GM23338 (cell line): Measurements from ENCODE around the gene CHCHD6. TPM values are rescaled to one million over a fixed set of nuclear protein-coding genes. Genes with fewer than 3 reads are reported as not detected.

Experiments used
- ATAC-seq: fragments of 200-7000 bp; cut with Tn5 transposase; 3 replicates; pipeline ENCODE4 v1.9.1; 2020
- DNase-seq: peaks from one replicate; pipeline ENCODE4 v3.0.0-alpha.2; 2015; ENCODE audit warnings: low spot score
- H2AFZ ChIP-seq: fragments of 200-600 bp; sonication (generic); 2 replicates; pipeline ENCODE4 v1.8.0; 2016; ENCODE audit warnings: antibody characterized with exemption, mild to moderate bottlenecking, moderate library complexity
- H3F3A ChIP-seq: fragments of 200-600 bp; sonication (generic); replicated peaks from 2 replicates; pipeline ENCODE4 v1.8.0; 2017; ENCODE audit warnings: antibody characterized with exemption, mixed run types, low read depth
- H3K27ac ChIP-seq: fragments of 200-600 bp; sonication (generic); 2 replicates; pipeline ENCODE4 v1.6.1; 2016; ENCODE audit warnings: low read depth
- H3K27me3 ChIP-seq: fragments of 200-600 bp; sonication (generic); 2 replicates; pipeline ENCODE4 v1.8.0; 2016; ENCODE audit warnings: mild to moderate bottlenecking, mixed run types, moderate library complexity; ENCODE audit not compliant: insufficient read depth
- H3K36me3 ChIP-seq: fragments of 200-600 bp; sonication (generic); 2 replicates; pipeline ENCODE4 v1.8.0; 2016; ENCODE audit warnings: mild to moderate bottlenecking; ENCODE audit not compliant: insufficient read depth
- H3K4me1 ChIP-seq: fragments of 200-600 bp; sonication (generic); 2 replicates; pipeline ENCODE4 v1.8.0; 2016; ENCODE audit warnings: mild to moderate bottlenecking, moderate library complexity; ENCODE audit not compliant: insufficient read depth
- H3K4me2 ChIP-seq: fragments of 200-600 bp; sonication (generic); 2 replicates; pipeline ENCODE4 v1.7.1; 2017; ENCODE audit warnings: mixed run types
- H3K4me3 ChIP-seq: fragments of 200-600 bp; sonication (generic); 2 replicates; pipeline ENCODE4 v1.6.1; 2016; ENCODE audit warnings: mixed run types
- H3K79me2 ChIP-seq: fragments of 200-600 bp; sonication (generic); replicated peaks from 2 replicates; pipeline ENCODE4 v1.8.0; 2017; ENCODE audit warnings: mild to moderate bottlenecking; ENCODE audit not compliant: insufficient read depth
- H3K9me2 ChIP-seq: fragments of 200-600 bp; sonication (generic); 2 replicates; pipeline ENCODE4 v1.8.0; 2017; ENCODE audit not compliant: insufficient read depth
- H4K20me1 ChIP-seq: fragments of 200-600 bp; sonication (generic); replicated peaks from 2 replicates; pipeline ENCODE4 v1.8.0; 2017; ENCODE audit warnings: mild to moderate bottlenecking; ENCODE audit not compliant: insufficient read depth
- H3K27ac Mint-ChIP-seq: 2 replicates; pipeline ENCODE4 v1.8.0; 2020; ENCODE audit warnings: inconsistent platforms, mild to moderate bottlenecking, moderate library complexity, mixed read lengths
- H3K27me3 Mint-ChIP-seq: 3 replicates; pipeline ENCODE4 v1.8.0; 2022; ENCODE audit warnings: low read depth, mild to moderate bottlenecking, moderate library complexity, mixed read lengths, inconsistent platforms; ENCODE audit not compliant: insufficient read depth, poor library complexity
- H3K36me3 Mint-ChIP-seq: 3 replicates; pipeline ENCODE4 v1.8.0; 2021; ENCODE audit warnings: low read depth, mild to moderate bottlenecking, inconsistent platforms, moderate library complexity, mixed read lengths
- H3K4me1 Mint-ChIP-seq: 3 replicates; pipeline ENCODE4 v1.8.0; 2020; ENCODE audit warnings: mild to moderate bottlenecking, inconsistent platforms, mixed read lengths
- H3K4me3 Mint-ChIP-seq: 3 replicates; pipeline ENCODE4 v1.8.0; 2021; ENCODE audit warnings: moderate library complexity, mild to moderate bottlenecking, inconsistent platforms, mixed read lengths
- H3K9me3 Mint-ChIP-seq: 3 replicates; pipeline ENCODE4 v1.8.0; 2020; ENCODE audit warnings: moderate library complexity, mild to moderate bottlenecking, inconsistent platforms, mixed read lengths
- EZH2 ChIP-seq: fragments of 200-600 bp; sonication (generic); IDR thresholded peaks from one replicate; pipeline ENCODE4 v1.8.0; 2017; ENCODE audit warnings: antibody characterized with exemption, mild to moderate bottlenecking, low read depth; ENCODE audit not compliant: unreplicated experiment
- JUNB ChIP-seq: IDR thresholded peaks from one replicate; pipeline ENCODE4 v1.6.1; 2016; ENCODE audit warnings: antibody characterized with exemption; ENCODE audit not compliant: unreplicated experiment
- POLR2AphosphoS5 ChIP-seq: IDR thresholded peaks from 2 replicates; pipeline ENCODE4 v1.6.1; 2016; ENCODE audit warnings: antibody characterized with exemption, low read depth
- polyA plus RNA-seq: library from polyadenylated mRNA; unstranded; fragments of >200 nt; fragmentation: Nextera tagmentation; extraction: Ambion mirVana; gene quantifications from 2 replicates; pipeline ENCODE4 v1.2.1, GENCODE V29; 2016
- total RNA-seq: library from RNA; depleted of rRNA; stranded (reverse); fragments of >200 nt; shearing (Covaris generic); gene quantifications from 2 replicates; pipeline ENCODE4 v1.2.3, GENCODE V29; 2014
- TF ChIP-seq, protein P1 (sequence below): IDR thresholded peaks from one replicate; pipeline ENCODE4 v1.6.1; 2018; ENCODE audit warnings: antibody characterized with exemption; ENCODE audit not compliant: unreplicated experiment
- TF ChIP-seq, protein P2 (sequence below), 2 experiments: fragments of 200-600 bp in 1 of 2; sonication (generic) in 1 of 2; conservative IDR thresholded peaks; 2 replicates each; pipeline versions ENCODE4 v1.5.1 to v1.6.1; 2016 to 2017; ENCODE audit warnings: antibody characterized with exemption in 2 of 2, low read depth in 2 of 2, mild to moderate bottlenecking in 2 of 2, moderate library complexity in 1 of 2
- TF ChIP-seq, protein P3 (sequence below): fragments of 250-450 bp; sonication (Bioruptor Pico); IDR thresholded peaks from 2 replicates; pipeline ENCODE4 v1.5.0; 2020; ENCODE audit warnings: mild to moderate bottlenecking, moderate library complexity

Gene CHCHD6
- total and polyA plus RNA-seq, 2 experiments from 2014 or later: 28.8 to 43.0 TPM

DNA sequence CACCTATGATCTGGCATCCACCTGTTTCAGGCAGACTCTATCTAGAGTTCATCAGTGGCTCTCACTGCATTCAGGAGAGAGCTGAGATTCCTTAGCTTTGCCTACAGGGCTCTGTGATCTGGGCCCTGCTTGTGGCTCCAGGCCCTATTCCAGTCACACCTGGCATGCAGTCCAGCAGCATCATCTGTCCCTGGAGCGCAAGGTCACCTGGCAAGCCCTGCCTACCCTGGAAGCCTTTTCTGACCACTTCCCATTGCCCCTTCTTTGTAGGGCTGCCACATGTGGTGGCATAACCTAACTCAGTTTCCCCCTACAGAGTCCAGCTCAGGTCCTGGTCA is 163.8 kb downstream of the CHCHD6 start:
- no peaks in the 10 kb centered on the region for H3K4me1 ChIP-seq
- no peak overlapping the region for H3K4me3 ChIP-seq
- no peak overlapping the region for H2AFZ ChIP-seq
- no peaks in the 10 kb centered on the region for H3K27me3 ChIP-seq
- DNase-seq (no peak), ATAC-seq (no peak)
- H3K27ac ChIP-seq: no peak overlapping the region
- H3K36me3 ChIP-seq: no peaks in the 10 kb centered on the region
- no peaks in the 10 kb centered on the region for H4K20me1 ChIP-seq
- H3K4me2 ChIP-seq: no peak overlapping the region
- H3K27ac Mint-ChIP-seq: no peak overlapping the region
- peaks cover 9% of the 10 kb centered on the region; the same call in 2 of the 3 replicates for H3K4me1 Mint-ChIP-seq
- peaks cover 13% of the 10 kb centered on the region for H3K9me3 Mint-ChIP-seq
- peaks cover 18% of the 10 kb centered on the region for H3K36me3 Mint-ChIP-seq
- H3K4me3 Mint-ChIP-seq: no peak overlapping the region
- TF ChIP-seq, protein P1, sequence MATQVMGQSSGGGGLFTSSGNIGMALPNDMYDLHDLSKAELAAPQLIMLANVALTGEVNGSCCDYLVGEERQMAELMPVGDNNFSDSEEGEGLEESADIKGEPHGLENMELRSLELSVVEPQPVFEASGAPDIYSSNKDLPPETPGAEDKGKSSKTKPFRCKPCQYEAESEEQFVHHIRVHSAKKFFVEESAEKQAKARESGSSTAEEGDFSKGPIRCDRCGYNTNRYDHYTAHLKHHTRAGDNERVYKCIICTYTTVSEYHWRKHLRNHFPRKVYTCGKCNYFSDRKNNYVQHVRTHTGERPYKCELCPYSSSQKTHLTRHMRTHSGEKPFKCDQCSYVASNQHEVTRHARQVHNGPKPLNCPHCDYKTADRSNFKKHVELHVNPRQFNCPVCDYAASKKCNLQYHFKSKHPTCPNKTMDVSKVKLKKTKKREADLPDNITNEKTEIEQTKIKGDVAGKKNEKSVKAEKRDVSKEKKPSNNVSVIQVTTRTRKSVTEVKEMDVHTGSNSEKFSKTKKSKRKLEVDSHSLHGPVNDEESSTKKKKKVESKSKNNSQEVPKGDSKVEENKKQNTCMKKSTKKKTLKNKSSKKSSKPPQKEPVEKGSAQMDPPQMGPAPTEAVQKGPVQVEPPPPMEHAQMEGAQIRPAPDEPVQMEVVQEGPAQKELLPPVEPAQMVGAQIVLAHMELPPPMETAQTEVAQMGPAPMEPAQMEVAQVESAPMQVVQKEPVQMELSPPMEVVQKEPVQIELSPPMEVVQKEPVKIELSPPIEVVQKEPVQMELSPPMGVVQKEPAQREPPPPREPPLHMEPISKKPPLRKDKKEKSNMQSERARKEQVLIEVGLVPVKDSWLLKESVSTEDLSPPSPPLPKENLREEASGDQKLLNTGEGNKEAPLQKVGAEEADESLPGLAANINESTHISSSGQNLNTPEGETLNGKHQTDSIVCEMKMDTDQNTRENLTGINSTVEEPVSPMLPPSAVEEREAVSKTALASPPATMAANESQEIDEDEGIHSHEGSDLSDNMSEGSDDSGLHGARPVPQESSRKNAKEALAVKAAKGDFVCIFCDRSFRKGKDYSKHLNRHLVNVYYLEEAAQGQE: no peak
- no peak for TF ChIP-seq POLR2AphosphoS5
- TF ChIP-seq, protein P2, sequence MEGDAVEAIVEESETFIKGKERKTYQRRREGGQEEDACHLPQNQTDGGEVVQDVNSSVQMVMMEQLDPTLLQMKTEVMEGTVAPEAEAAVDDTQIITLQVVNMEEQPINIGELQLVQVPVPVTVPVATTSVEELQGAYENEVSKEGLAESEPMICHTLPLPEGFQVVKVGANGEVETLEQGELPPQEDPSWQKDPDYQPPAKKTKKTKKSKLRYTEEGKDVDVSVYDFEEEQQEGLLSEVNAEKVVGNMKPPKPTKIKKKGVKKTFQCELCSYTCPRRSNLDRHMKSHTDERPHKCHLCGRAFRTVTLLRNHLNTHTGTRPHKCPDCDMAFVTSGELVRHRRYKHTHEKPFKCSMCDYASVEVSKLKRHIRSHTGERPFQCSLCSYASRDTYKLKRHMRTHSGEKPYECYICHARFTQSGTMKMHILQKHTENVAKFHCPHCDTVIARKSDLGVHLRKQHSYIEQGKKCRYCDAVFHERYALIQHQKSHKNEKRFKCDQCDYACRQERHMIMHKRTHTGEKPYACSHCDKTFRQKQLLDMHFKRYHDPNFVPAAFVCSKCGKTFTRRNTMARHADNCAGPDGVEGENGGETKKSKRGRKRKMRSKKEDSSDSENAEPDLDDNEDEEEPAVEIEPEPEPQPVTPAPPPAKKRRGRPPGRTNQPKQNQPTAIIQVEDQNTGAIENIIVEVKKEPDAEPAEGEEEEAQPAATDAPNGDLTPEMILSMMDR (conservative IDR thresholded peaks at IDR 0.05; ENCODE audit: low read depth in 2 of 2): no peak
- H3K27me3 Mint-ChIP-seq: no peaks in the 10 kb centered on the region
- no peaks in the 10 kb centered on the region for H3F3A ChIP-seq
- H3K9me2 ChIP-seq: no peaks in the 10 kb centered on the region
- H3K79me2 ChIP-seq: no peaks in the 10 kb centered on the region

DNA sequence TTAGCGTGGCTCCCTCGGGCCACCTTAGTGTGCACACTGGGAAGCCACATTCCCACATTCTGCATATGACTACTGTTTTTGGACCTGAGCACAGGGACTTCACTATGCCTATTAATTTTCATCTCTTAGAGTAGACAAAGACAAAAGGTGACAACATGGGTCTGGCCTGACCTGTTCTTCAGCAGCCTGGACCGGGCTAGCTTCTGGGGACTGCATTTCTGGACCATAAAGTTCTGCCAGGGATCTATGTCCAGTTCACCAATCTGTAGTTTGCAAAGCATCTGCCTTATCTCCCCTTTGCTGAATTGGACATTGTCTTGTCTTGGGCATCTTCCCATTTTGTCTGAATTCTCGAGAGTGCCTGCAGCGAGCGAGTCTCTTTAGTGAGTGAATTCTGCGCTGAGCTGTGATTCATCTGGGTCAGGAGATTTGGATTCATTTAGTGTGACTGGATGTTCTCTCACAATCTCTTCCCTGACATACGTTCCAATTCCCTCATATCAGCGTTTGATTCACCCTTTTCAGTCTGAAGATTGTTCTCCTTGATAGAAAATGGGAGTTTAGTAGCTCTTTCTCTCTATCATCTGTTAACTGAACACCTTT is 166.7 kb downstream of the CHCHD6 start:
- Histone ChIP-seq H2AFZ (no peak overlapping the region), H3K27ac (no peak overlapping the region), H3K36me3 (no peaks in the 10 kb centered on the region), H3K27me3 (no peaks in the 10 kb centered on the region), H3K79me2 (no peaks in the 10 kb centered on the region), H4K20me1 (no peaks in the 10 kb centered on the region), H3K4me3 (no peak overlapping the region), H3K4me1 (no peaks in the 10 kb centered on the region), H3F3A (no peaks in the 10 kb centered on the region), H3K9me2 (no peaks in the 10 kb centered on the region), H3K4me2 (no peak overlapping the region)
- H3K27me3 Mint-ChIP-seq: no peaks in the 10 kb centered on the region
- ATAC-seq: no peak
- H3K36me3 Mint-ChIP-seq: peaks cover 2% of the 10 kb centered on the region
- H3K9me3 Mint-ChIP-seq: peaks cover 1% of the 10 kb centered on the region; the same call in 1 of the 3 replicates
- no peak for DNase-seq
- H3K4me3 Mint-ChIP-seq: no peak overlapping the region
- peaks cover 9% of the 10 kb centered on the region; the same call in 2 of the 3 replicates for H3K4me1 Mint-ChIP-seq
- no peak overlapping the region for H3K27ac Mint-ChIP-seq
- TF ChIP-seq EZH2 (no peak), JUNB (no peak), POLR2AphosphoS5 (no peak)
- TF ChIP-seq, protein P2 (conservative IDR thresholded peaks at IDR 0.05; ENCODE audit: low read depth in 2 of 2): no peak
- TF ChIP-seq, protein P3, sequence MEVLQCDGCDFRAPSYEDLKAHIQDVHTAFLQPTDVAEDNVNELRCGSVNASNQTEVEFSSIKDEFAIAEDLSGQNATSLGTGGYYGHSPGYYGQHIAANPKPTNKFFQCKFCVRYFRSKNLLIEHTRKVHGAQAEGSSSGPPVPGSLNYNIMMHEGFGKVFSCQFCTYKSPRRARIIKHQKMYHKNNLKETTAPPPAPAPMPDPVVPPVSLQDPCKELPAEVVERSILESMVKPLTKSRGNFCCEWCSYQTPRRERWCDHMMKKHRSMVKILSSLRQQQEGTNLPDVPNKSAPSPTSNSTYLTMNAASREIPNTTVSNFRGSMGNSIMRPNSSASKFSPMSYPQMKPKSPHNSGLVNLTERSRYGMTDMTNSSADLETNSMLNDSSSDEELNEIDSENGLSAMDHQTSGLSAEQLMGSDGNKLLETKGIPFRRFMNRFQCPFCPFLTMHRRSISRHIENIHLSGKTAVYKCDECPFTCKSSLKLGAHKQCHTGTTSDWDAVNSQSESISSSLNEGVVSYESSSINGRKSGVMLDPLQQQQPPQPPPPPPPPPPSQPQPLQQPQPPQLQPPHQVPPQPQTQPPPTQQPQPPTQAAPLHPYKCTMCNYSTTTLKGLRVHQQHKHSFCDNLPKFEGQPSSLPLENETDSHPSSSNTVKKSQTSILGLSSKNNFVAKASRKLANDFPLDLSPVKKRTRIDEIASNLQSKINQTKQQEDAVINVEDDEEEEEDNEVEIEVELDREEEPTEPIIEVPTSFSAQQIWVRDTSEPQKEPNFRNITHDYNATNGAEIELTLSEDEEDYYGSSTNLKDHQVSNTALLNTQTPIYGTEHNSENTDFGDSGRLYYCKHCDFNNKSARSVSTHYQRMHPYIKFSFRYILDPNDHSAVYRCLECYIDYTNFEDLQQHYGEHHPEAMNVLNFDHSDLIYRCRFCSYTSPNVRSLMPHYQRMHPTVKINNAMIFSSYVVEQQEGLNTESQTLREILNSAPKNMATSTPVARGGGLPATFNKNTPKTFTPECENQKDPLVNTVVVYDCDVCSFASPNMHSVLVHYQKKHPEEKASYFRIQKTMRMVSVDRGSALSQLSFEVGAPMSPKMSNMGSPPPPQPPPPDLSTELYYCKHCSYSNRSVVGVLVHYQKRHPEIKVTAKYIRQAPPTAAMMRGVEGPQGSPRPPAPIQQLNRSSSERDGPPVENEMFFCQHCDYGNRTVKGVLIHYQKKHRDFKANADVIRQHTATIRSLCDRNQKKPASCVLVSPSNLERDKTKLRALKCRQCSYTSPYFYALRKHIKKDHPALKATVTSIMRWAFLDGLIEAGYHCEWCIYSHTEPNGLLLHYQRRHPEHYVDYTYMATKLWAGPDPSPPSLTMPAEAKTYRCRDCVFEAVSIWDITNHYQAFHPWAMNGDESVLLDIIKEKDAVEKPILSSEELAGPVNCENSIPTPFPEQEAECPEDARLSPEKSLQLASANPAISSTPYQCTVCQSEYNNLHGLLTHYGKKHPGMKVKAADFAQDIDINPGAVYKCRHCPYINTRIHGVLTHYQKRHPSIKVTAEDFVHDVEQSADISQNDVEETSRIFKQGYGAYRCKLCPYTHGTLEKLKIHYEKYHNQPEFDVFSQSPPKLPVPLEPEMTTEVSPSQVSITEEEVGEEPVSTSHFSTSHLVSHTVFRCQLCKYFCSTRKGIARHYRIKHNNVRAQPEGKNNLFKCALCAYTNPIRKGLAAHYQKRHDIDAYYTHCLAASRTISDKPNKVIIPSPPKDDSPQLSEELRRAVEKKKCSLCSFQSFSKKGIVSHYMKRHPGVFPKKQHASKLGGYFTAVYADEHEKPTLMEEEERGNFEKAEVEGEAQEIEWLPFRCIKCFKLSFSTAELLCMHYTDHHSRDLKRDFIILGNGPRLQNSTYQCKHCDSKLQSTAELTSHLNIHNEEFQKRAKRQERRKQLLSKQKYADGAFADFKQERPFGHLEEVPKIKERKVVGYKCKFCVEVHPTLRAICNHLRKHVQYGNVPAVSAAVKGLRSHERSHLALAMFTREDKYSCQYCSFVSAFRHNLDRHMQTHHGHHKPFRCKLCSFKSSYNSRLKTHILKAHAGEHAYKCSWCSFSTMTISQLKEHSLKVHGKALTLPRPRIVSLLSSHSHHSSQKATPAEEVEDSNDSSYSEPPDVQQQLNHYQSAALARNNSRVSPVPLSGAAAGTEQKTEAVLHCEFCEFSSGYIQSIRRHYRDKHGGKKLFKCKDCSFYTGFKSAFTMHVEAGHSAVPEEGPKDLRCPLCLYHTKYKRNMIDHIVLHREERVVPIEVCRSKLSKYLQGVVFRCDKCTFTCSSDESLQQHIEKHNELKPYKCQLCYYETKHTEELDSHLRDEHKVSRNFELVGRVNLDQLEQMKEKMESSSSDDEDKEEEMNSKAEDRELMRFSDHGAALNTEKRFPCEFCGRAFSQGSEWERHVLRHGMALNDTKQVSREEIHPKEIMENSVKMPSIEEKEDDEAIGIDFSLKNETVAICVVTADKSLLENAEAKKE (CRISPR knock-in tag): no peak
